HG03432 (cell line): ENCODE measurements around the gene GIMAP1.
A peak's percentile ranks its signal among the peaks of the same experiment; 100 is the strongest.
"Not testable (repeated sequence)": the region's sequence is repeated elsewhere in the genome, so short reads cannot be mapped to it uniquely, and the experiment has no call there.

Source experiments
- ATAC-seq: cut with Tn5 transposase; IDR thresholded peaks from one replicate; pipeline ENCODE4 v1.9.1; 2021; ENCODE audit warnings: mild to moderate bottlenecking, moderate library complexity; ENCODE audit not compliant: unreplicated experiment

Gene GIMAP1

DNA sequence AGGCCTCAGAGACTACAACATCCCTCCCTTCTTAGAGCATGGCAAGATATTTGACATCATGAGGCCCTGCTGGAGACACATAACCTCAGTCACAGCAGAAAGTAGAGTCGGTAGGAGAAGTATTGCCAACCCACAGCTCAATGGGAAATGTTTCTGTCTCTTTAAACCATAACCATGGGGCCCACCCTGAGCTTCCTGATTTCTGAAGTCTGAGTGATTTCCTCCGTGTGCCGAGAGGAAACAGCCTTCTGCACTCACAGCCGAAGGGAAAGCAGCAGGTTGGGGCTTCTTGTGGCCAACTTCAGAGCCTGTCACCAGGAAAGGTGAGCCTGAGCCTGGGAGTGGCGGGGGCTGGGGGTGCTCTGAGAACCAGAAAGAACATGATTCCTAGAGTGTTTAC is at the start of gene GIMAP1:
TSS of gene GIMAP1 (plus strand) at position 246 of the 400 bp plus-strand sequence. CDS start 2,435 bp downstream, outside the sequence.
- ATAC-seq, result peak; percentile 47

DNA sequence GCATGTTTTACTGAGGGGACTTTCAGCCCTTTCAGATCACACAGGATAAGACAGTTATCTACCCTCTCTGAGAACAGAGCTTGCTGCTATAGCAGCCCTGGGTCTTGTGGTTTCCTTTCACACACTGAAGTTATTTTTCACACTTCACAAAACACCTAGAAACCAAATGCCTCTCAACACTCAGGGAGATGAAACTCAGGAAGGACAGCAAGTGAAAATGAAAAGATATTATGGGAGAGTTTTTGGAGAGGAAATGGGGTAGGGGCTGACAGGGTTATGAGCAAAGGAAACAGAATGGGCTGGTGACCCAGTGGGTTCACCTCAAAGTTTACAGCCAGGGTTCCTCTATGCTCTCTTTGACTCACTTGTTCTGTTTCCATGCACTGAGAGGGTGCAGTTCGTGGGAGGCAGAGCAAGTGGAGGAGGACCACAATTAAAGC is 47.9 kb upstream of the GIMAP1 start:
- ATAC-seq, result peak; percentile 81

DNA sequence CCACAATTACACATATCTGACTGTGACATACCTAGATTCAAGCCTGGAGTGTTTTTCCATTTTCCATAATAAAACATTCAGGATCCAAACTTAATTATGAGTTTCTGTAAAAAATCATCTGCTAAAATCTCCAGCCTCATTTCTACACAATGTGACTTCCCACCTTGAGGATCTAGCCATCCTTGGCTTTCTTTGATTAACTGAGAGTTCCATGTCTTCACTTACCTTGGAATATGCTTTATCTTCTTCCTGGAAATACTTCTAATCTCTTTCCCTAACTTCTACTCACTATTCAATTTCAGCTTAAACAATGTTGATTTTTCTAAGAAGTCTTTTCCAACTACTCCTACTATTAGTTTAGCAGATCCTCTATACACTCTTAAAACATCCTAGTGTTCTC is 47.4 kb upstream of the GIMAP1 start:
- ATAC-seq, result no peak

DNA sequence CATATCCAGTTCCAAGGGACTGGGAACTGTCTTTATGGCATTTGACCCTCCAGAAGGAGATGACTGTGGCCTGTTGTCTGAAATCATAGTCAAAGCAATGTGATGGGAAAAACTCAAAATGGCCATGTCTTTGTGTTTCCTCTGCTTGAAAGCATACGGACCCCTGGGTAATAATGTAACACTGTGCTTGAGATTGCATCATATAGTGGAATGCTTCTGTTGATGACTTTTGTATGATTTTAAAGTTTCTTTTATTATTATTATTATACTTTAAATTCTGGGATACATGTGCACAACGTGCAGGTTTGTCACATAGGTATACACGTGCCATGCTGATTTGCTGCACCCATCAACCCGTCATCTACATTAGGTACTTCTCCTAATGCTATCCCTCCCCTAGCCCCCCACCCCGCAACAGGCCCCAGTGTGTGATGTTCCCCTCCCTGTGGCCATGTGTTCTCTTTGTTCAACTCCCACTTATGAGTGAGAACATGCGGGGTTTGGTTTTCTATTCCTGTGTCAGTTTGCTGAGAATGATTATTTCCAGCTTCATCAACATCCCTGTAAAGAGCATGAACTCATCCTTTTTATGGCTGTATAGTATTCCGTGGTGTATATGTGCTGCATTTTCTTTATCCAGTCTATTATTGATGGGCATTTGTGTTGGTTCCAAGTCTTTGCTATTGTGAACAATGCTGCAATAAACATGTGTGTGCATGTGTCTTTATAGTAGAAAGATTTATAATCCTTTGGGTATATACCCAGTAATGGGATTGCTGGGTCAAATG is 44.4 kb upstream of the GIMAP1 start:
- ATAC-seq, result not testable (repeated sequence)

DNA sequence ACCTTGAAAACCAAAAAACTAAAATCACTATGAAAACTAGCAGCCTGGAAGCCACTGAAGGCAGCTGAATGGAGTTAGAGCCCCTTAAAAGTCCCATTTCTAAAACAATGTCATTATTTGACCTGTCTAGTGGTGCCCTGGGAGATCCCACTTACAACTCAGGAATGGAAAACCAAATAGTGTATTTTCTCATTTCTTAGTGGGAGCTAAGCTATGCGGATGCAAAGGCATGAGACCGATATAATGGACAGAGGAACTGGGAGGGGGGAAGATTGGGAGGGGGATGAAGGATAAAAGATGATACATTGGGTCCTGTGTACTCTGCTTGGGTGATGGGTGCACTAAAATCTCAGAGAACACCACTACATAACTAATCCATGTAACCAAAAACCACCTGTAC is 40.7 kb upstream of the GIMAP1 start:
- no peak for ATAC-seq

DNA sequence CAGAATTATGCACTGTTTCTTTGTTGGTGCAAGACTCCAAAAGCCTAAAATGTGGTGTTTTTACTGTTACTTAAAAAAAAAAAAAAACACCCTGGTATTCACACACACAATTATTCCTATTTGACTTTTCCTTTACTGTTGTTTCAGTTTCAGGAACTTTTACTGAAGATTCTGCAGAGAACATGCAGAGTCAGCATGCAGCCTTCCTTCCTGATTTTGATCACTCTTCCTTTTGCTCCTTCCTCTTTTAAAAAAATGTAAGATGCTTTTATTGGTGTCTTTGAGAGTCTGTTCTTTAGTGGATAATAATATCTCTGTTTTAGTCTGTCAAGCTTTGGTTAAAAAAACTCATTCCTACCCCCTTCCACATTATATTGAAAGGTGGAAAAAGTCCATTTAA is 40.1 kb upstream of the GIMAP1 start:
- not testable (repeated sequence) for ATAC-seq

DNA sequence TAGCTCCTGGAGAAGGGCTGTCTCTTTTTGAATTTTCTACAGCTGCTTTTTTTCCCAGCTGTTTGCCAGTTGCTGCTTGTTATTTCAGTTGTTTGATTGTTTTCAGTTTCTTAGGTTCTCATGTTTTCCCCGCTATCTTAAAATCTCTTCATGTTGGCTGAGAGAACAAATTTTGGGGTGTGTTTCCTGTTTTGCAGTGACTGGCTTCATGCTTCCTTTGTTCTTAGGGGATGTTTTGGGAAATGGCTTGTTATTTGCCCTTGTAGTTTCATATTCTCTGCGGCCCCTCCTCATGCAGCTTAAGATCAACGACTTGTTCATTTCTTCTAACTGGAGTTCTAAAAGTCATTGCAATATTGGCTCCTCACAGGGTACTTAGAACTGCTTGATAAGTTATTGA is 39.6 kb upstream of the GIMAP1 start:
- not testable (repeated sequence) for ATAC-seq

DNA sequence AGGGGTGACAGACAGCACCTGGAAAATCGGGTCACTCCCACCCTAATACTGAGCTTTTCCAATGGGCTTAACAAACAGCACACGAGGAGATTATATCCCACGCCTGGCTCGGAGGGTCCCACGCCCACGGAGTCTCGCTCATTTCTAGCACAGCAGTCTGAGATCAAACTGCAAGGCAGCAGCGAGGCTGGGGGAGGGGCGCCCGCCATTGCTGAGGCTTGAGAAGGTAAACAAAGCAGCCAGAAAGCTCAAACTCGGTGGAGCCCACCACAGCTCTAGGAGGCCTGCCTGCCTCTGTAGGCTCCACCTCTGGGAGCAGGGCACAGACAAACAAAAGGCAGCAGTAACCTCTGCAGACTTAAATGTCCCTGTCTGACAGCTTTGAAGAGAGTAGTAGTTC is 37.8 kb upstream of the GIMAP1 start:
- not testable (repeated sequence) for ATAC-seq

DNA sequence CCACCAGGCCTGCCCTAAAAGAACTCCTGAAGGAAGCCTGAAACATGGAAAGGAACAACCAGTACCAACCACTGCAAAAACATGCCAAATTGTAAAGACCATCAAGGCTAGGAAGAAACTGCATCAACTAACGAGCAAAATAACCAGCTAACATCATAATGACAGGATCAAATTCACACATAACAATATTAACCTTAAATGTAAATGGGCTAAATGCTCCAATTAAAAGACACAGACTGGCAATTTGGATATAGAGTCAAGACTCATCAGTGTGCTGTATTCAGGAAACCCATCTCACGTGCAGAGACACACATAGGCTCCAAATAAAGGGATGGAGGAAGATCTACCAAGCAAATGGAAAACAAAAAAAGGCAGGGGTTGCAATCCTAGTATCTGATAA is 36.0 kb upstream of the GIMAP1 start:
- not testable (repeated sequence) for ATAC-seq

DNA sequence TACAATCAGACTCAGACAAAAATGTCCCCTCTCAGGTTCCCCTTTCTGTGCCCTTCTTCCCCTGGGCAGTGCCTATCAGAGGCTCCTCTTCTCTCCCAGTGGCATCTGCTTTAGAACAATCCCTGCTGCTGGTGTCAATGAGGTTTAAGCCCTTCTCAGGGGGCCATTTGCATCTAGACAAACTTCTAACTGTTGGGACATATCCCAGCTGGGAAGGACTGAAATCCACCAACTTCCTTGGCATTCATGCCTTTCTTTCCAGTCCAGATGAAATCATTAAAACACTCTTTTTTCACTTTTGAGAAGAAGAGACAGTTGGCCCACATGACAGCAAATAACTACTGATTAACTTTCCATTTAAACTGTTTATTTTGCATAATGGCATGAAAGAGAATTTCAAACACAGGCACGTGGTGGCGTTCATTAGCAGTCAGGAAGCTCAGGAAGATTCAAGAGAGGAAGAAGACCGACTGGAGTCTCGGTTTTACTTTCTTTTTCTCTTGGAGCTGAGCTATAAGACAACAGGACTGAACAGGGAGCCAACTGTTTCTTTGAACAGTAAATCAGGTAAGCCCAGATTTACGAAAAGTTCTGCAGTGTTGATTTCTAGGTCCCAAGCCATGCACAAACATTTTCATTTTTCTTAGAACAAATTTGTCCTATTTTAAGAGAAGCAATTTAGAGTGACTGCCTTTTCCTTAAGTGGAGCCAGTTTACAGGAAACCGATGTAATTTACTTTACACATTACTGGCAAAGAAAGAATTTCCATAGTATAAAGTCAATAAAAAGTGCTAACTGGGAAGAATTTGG is 31.0 kb upstream of the GIMAP1 start, which contains the start of gene GIMAP2:
TSS of gene GIMAP2 (plus strand) at position 488 of the 811 bp plus-strand sequence. CDS start 1,354 bp downstream, outside the sequence.
- peak; percentile 96 for ATAC-seq

DNA sequence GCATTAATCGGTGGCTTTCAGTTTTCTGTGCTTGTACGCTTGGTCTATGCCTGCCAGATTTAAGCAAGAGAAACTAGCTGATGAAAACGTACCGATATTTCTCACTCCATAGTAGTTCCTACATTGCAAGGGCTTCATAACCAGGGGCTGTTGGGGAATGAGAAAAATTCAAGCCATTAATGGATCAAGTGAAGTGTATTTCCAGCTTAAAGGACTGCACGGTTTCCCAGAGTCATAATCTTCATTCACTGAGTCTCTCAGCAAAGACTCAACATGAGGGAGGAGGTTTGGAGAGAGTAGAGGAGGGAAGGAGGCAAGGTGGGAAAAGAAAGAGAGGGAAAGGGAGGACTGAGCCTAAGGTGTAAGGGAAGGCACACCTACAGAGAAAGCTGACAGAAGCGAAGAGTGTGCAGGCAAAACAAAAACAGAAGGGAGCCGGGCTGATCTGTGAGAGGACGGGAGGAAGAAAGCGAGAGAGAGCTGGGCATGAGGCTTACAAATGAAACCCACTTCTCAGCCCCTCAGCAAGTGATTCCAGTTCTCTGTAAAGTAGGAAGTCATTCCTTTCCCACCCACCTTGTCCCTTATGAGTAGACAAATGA is 30.3 kb upstream of the GIMAP1 start:
- ATAC-seq, result peak; percentile 55

DNA sequence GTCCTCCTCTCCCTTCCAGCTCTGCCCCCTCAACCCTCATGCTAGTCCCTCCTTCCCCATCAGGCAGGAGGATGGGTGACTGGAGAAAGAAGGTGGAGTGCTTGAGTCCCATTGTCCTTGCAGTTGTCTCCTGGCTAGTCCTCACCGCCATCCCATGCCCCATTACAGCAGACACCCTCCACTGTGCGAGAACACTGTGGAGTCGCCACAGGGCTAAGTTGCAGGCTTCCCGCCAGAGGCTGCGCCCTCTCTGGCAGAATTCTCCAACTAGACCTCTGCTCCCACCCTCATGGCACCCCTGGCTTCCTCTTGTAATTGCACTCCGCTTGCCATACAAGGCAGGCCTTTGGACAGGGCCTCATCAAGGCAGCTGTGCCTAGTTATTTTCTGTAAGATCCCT is 27.8 kb upstream of the GIMAP1 start:
- ATAC-seq, result no peak

DNA sequence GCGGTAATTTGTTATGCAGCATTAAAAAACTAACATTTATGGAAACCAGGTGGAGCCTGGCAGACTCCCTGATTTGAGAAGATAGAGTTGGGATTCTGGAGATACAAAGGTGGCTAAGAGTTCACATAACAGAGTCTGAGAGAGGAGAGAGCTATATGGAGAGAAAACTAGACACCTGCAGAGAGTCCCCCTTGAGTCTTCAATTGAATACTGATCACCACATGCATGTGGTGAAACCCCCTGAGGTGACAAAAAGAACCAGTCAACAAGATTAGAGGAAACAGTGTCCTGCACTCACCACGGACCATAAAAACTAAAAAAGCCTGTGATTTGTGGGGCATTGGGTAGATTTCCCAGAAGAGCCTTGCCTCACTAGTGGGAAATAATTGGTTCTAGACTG is 20.8 kb upstream of the GIMAP1 start:
- no peak for ATAC-seq

DNA sequence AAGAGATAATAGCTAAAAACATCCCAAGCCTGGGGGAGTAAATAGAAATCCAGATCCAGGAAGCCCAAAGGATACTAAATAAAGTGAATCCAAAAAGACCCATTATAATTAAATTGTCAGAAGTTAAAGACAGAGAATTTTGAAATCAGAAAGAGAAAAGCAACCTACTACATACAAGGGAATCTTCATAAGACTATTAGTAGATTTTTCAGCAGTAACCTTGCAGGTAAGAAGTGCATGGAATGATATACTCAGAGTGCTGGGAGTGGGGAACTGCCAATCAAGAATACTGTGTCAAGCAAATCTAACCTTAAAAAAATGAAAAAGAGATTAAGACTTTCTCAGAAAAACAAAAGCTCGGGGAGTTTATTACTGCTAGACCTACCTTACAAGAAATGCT is 13.2 kb upstream of the GIMAP1 start:
- ATAC-seq, result no peak

DNA sequence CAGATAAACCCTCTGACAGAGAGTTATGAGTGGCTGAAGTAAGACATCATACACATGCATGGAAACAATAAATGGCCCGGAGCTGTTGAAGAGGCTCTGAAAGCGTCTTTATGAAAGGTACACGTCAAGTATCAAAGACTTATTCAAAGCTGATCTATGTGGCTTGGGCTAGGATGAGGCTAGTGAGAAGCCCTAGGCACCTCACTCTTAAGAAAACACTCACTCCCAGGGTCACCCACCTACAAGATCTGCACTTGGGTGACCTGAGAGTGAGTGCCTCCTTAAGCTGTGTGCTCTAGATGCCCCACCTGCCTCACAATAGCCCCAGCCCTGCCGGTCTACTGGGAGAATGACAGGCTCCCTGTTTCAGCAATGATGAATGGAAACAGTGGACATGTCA is 1.1 kb upstream of the GIMAP1 start:
- ATAC-seq, result no peak

DNA sequence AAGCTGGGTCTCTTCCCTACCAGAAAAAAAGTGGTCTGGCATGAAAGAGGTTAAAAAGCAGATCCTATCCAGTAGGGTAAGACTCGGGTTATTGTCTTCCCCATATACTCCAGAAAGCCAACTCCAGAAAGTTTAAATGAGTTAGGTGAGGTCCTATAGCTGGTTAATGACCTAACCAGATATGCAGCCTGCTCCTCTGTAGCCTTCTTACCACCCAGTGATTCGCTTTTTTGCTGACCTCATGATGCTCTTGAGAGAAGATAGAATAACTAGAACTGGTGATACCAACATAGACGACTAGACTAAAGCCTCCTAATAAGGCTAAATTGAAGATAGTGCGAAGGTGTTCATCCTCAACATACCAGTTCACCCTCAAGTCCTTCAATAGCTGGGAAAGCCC is 675 bp upstream of the GIMAP1 start:
- ATAC-seq, result no peak

DNA sequence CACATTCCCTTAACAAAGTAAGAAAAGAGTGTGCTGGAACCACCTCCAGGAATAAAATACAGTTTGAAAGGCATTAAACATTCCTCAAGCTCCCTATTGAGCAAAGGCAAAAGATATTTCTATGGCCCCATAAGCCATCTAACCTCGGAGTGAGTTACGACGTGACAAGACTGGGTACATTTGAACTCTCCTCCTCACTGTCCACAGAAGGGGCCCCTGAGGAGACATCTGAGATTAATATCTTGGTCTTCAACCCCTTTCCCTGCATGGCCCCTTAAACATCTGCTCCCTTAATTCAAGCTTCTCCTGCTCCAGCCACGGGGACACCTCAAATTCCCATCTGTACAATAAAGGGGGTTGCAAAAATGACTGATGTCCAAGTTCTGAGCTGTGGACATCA is 526 bp downstream of the GIMAP1 start:
- ATAC-seq, result no peak

DNA sequence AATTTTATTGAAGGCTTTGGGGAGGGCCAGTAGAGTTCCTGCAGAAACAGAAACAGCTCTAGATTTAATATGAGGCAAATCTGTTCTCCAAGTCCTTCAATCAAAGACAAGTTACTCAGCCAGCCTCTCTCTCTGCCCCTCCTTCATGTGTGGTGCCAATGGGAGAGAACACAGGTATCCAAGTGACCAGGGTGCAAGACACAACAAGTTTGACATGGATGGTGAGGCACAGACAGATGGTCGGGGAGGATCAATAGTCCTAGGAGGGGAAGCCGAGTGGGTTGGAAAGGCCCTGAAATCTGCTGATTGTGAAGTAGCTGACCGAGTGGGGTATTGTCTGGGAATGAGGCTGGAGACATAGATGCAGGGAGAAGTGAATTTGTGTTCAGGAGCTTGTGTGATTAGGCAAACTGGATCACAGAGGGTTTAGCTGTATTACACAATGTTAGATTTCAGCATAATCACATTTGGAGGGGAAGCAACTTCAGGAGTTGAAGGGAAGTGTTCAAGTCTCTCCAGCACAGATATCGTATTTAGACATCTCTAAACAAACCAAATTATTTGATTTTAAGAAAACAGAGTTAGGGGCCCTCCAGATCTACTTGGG is 1.5 kb downstream of the GIMAP1 start:
- no peak for ATAC-seq

DNA sequence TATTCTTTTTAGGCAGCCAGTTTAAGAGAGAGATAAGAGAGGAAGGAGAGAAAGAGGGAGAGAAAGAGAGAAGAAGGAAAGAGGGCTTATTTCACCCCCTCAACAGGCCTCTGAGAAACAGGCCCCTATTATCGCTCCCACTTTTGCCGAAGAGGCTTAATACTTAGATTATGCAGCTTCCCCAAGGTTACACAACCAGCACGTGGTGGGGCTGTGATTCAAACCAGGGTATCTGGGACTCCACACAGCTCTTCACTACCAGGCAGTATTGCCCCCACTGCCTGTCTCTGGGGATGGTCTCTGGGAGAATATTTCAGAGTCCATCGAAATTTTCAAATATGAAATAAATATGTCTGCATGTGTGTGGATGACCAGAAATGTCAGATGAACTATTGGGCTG is 3.0 kb downstream of the GIMAP1 start:
- no peak for ATAC-seq

DNA sequence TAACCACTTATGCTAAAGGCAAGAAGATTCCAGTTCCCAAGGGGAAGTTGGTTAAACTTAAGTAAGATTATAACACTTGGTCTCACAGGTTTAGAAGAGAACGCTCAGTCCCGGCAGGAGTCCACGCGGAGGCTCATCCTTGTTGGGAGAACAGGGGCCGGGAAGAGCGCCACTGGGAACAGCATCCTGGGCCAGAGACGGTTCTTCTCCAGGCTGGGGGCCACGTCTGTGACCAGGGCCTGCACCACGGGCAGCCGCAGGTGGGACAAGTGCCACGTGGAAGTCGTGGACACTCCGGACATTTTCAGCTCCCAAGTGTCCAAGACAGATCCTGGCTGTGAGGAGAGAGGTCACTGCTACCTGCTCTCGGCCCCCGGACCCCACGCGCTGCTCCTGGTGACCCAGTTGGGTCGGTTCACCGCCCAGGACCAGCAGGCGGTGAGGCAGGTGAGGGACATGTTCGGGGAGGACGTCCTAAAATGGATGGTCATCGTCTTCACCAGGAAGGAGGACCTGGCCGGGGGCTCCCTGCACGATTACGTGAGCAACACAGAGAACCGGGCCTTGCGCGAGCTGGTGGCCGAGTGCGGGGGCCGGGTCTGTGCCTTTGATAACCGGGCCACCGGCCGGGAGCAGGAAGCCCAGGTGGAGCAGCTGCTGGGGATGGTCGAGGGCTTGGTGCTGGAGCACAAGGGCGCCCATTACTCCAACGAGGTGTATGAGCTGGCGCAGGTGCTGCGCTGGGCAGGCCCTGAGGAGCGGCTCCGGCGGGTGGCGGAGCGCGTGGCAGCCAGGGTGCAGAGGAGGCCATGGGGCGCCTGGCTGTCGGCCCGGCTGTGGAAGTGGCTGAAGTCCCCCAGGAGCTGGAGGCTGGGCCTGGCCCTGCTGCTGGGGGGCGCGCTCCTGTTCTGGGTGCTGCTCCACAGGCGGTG is 3.8 kb downstream of the GIMAP1 start:
- no peak for ATAC-seq
